ENCODE measurements around the gene ASB17.
A peak's percentile ranks its signal among the peaks of the same experiment; 100 is the strongest.

Gene ASB17

DNA sequence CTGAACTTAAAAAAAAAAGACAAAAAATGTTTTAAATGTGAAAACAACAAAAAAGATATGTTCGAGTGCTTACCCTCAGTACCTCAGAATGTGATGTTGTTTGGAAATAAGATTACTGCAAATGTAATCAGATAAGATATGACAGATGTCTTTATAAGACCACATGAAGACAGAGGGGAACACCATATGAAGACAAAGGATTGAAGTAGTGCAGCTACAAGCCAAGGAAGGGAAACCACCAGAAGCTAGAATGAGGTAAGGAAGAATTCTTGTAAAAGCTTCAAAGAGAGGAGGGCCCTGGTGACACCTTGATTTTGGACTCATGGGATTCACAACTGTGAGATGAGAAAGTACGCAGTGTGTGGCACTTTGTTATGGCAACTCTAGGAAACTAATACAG is 15.4 kb downstream of the ASB17 start:
- H3K9ac ChIP-seq (ENCODE audit: low read depth, low read length, poor library complexity, severe bottlenecking): no peak overlapping the region
- H3K79me2 ChIP-seq (ENCODE audit: insufficient read depth, low read length): no peaks in the 10 kb centered on the region
- H3K4me3 ChIP-seq (ENCODE audit: low read length, poor library complexity, severe bottlenecking): no peak overlapping the region
- no peaks in the 10 kb centered on the region for H3K4me1 ChIP-seq (ENCODE audit: insufficient read depth, low read length, poor library complexity, severe bottlenecking)
- no peaks in the 10 kb centered on the region for H4K20me1 ChIP-seq (ENCODE audit: insufficient read depth, low read length, poor library complexity, severe bottlenecking)
- no peaks in the 10 kb centered on the region for H3F3A ChIP-seq (ENCODE audit: low read depth)
- no peaks in the 10 kb centered on the region for H3K9me3 ChIP-seq (ENCODE audit: insufficient read depth, low read depth, low read length)
- TF ChIP-seq, protein P1, sequence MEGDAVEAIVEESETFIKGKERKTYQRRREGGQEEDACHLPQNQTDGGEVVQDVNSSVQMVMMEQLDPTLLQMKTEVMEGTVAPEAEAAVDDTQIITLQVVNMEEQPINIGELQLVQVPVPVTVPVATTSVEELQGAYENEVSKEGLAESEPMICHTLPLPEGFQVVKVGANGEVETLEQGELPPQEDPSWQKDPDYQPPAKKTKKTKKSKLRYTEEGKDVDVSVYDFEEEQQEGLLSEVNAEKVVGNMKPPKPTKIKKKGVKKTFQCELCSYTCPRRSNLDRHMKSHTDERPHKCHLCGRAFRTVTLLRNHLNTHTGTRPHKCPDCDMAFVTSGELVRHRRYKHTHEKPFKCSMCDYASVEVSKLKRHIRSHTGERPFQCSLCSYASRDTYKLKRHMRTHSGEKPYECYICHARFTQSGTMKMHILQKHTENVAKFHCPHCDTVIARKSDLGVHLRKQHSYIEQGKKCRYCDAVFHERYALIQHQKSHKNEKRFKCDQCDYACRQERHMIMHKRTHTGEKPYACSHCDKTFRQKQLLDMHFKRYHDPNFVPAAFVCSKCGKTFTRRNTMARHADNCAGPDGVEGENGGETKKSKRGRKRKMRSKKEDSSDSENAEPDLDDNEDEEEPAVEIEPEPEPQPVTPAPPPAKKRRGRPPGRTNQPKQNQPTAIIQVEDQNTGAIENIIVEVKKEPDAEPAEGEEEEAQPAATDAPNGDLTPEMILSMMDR (conservative IDR thresholded peaks at IDR 0.05; ENCODE audit: low read length): no peak
- TF ChIP-seq EZH2phosphoT487 (IDR thresholded peaks at IDR 0.05; ENCODE audit: borderline replicate concordance): no peak
- no peak overlapping the region for H2AFZ ChIP-seq (ENCODE audit: low read length)
- no peaks in the 10 kb centered on the region for H3K27me3 ChIP-seq (ENCODE audit: insufficient read depth, low read length, poor library complexity, severe bottlenecking)
- H3K4me2 ChIP-seq (ENCODE audit: low read depth, low read length, poor library complexity, severe bottlenecking): no peak overlapping the region
- H3K36me3 ChIP-seq (ENCODE audit: insufficient read depth, low read length): no peaks in the 10 kb centered on the region
- no peaks in the 10 kb centered on the region for H3K9me2 ChIP-seq (replicated peaks; ENCODE audit: low read depth, low read length)

DNA sequence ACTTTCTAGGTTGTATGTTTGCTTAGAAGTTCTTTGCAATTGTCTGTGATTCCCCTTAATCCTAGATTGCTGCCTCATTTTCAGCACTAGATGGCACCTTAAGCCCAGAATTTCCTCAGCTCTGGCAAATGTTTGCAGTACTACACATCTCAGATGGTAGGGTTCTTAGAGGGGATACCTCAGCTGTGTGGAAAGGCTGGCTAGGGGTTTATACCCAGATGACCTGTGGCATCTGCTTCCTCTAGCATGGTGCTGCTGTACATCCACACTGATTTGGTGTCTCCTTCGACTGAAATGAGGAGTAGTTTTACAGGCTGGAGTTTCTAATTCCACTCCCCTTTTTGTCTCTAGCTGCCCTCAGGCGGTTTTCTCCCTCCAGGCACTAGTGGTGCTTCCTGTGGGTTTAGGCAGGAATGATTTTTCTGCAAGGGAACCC is 23.5 kb downstream of the ASB17 start:
- Histone ChIP-seq H3K9me3 (ENCODE audit: insufficient read depth, low read depth, low read length) (no peaks in the 10 kb centered on the region), H3K9ac (ENCODE audit: low read depth, low read length, poor library complexity, severe bottlenecking) (no peak overlapping the region), H3K27me3 (ENCODE audit: insufficient read depth, low read length, poor library complexity, severe bottlenecking) (no peaks in the 10 kb centered on the region), H3K79me2 (ENCODE audit: insufficient read depth, low read length) (no peaks in the 10 kb centered on the region), H3K4me2 (ENCODE audit: low read depth, low read length, poor library complexity, severe bottlenecking) (no peak overlapping the region), H4K20me1 (ENCODE audit: insufficient read depth, low read length, poor library complexity, severe bottlenecking) (no peaks in the 10 kb centered on the region), H3F3A (ENCODE audit: low read depth) (no peaks in the 10 kb centered on the region), H3K36me3 (ENCODE audit: insufficient read depth, low read length) (no peaks in the 10 kb centered on the region), H3K4me1 (ENCODE audit: insufficient read depth, low read length, poor library complexity, severe bottlenecking) (no peaks in the 10 kb centered on the region), H3K4me3 (ENCODE audit: low read length, poor library complexity, severe bottlenecking) (no peak overlapping the region), H3K9me2 (replicated peaks; ENCODE audit: low read depth, low read length) (no peaks in the 10 kb centered on the region), H2AFZ (ENCODE audit: low read length) (no peak overlapping the region)
- no peak for TF ChIP-seq EZH2phosphoT487 (IDR thresholded peaks at IDR 0.05; ENCODE audit: borderline replicate concordance)
- TF ChIP-seq, protein P1 (conservative IDR thresholded peaks at IDR 0.05; ENCODE audit: low read length): peak; percentile 53

DNA sequence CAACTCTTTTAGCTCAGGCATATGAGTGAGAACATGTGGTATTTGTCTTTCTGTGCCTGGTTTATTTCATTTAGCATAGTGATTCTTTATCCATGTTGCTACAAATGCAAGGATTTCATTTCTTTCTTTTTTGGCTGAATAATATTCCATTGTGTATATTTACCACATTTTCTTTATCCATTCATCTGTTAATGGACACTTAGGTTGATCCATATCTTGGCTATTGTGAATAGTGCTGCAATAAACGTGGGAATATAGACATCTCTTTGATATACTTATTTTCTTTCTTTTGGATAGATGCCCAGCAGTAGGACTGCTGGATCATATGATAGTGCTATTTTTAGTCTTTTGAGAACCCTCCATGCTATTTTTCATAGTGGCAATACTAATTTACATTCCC is 30.8 kb downstream of the ASB17 start:
- Histone ChIP-seq H4K20me1 (ENCODE audit: insufficient read depth, low read length, poor library complexity, severe bottlenecking) (no peaks in the 10 kb centered on the region), H3F3A (ENCODE audit: low read depth) (no peaks in the 10 kb centered on the region), H3K9me2 (replicated peaks; ENCODE audit: low read depth, low read length) (no peaks in the 10 kb centered on the region), H3K4me3 (ENCODE audit: low read length, poor library complexity, severe bottlenecking) (no peak overlapping the region), H3K4me2 (ENCODE audit: low read depth, low read length, poor library complexity, severe bottlenecking) (no peak overlapping the region), H3K9ac (ENCODE audit: low read depth, low read length, poor library complexity, severe bottlenecking) (no peak overlapping the region), H2AFZ (ENCODE audit: low read length) (no peak overlapping the region), H3K36me3 (ENCODE audit: insufficient read depth, low read length) (no peaks in the 10 kb centered on the region), H3K4me1 (ENCODE audit: insufficient read depth, low read length, poor library complexity, severe bottlenecking) (no peaks in the 10 kb centered on the region), H3K9me3 (ENCODE audit: insufficient read depth, low read depth, low read length) (no peaks in the 10 kb centered on the region), H3K79me2 (ENCODE audit: insufficient read depth, low read length) (no peaks in the 10 kb centered on the region), H3K27me3 (ENCODE audit: insufficient read depth, low read length, poor library complexity, severe bottlenecking) (no peaks in the 10 kb centered on the region)
- TF ChIP-seq, protein P1 (conservative IDR thresholded peaks at IDR 0.05; ENCODE audit: low read length): no peak
- no peak for TF ChIP-seq EZH2phosphoT487 (IDR thresholded peaks at IDR 0.05; ENCODE audit: borderline replicate concordance)

Data from Loucy (cell line).